ENCODE data around the gene RASGRP3.

- TF ChIP-seq CTCF (IDR thresholded peaks at IDR 0.05; ENCODE audit: insufficient read depth, low read length), result no peak
- TF ChIP-seq POLR2AphosphoS5 (IDR thresholded peaks at IDR 0.05; ENCODE audit: low read depth), result no peak
- TF ChIP-seq, protein P1, sequence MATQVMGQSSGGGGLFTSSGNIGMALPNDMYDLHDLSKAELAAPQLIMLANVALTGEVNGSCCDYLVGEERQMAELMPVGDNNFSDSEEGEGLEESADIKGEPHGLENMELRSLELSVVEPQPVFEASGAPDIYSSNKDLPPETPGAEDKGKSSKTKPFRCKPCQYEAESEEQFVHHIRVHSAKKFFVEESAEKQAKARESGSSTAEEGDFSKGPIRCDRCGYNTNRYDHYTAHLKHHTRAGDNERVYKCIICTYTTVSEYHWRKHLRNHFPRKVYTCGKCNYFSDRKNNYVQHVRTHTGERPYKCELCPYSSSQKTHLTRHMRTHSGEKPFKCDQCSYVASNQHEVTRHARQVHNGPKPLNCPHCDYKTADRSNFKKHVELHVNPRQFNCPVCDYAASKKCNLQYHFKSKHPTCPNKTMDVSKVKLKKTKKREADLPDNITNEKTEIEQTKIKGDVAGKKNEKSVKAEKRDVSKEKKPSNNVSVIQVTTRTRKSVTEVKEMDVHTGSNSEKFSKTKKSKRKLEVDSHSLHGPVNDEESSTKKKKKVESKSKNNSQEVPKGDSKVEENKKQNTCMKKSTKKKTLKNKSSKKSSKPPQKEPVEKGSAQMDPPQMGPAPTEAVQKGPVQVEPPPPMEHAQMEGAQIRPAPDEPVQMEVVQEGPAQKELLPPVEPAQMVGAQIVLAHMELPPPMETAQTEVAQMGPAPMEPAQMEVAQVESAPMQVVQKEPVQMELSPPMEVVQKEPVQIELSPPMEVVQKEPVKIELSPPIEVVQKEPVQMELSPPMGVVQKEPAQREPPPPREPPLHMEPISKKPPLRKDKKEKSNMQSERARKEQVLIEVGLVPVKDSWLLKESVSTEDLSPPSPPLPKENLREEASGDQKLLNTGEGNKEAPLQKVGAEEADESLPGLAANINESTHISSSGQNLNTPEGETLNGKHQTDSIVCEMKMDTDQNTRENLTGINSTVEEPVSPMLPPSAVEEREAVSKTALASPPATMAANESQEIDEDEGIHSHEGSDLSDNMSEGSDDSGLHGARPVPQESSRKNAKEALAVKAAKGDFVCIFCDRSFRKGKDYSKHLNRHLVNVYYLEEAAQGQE (IDR thresholded peaks at IDR 0.05; ENCODE audit: insufficient replicate concordance, low read depth), result no peak
Observed at GRCh38 chr2:33498291-33498956, 22.0 kb downstream of the RASGRP3 start.
